GM18498 (cell line): ENCODE data around the gene CDH23.

Experiments used
- ATAC-seq: cut with Tn5 transposase; IDR thresholded peaks from one replicate; pipeline ENCODE4 v1.9.1; 2021; ENCODE audit warnings: mild to moderate bottlenecking, moderate library complexity; ENCODE audit not compliant: unreplicated experiment

The CDH23 gene

DNA sequence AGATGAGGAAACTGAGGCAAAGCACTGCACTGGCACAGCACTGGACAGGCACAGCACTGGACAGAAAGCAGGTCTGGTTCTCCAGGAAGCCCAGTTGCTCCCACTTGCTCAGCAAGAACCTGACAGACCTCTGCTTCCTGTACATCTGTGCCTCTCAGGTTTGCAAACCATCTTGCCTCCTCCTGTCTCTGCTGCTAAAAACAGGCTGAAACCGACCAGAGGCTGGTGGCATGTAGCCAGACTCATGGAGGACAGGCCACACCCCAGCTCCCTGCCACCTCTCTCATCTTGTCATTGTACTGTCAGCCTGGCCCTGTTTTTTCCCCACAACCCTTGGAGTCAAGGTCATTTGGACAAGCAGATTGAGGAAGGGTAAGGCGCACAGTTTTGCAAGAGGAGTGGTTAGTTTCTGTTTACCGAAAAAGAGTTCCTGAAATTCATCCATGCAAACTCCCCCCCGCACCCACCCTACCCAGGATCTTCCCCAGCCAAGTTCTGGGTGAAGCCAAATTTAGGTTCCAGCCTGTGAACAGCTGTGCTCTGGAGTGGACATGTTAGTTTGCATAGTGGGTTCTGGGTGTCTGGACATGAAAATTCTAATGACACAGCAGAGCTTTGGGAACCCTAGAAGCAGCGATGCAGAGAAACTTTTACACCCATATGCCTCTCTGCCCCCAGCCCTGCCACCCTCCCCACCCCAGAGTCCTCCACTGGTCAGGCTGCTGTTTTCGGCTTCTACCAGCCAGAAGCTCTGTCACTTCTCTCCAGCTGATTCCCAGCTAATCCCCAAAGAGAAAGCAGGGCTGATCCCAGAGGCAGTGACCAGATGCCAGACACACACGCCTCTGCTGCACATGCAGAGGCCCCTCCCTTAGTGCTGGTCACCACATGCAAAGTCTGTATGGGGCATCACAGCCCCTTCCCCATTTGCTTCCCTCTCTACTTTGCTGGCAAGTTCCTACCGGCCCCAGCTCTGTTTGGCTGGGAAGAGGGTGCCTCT, 331.3 kb downstream of the CDH23 start:
- peak; percentile 60 for ATAC-seq

DNA sequence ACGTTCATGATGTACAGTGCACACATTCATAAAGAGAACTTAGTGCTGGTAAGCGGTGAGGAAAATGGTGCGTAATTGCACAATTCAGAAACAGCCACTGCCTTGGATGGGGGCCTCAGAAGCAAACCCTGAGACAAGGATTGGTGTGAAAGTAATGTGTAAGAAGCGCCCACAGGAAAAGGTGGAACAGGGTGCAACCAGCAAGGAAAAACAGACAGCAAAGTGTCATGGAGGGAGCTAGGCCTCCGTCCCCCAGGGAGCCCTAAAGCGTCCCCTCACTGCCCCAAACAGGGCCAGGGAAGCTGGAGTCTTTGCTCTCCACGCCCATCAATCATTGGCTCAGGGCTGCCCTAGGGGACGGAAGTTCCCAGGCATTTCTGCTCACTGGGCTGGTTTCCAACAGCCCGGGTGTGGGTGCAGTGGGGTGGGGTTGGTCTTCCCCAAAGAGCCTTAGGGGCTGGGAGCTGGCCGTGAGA, 332.5 kb downstream of the CDH23 start:
- ATAC-seq, result no peak

DNA sequence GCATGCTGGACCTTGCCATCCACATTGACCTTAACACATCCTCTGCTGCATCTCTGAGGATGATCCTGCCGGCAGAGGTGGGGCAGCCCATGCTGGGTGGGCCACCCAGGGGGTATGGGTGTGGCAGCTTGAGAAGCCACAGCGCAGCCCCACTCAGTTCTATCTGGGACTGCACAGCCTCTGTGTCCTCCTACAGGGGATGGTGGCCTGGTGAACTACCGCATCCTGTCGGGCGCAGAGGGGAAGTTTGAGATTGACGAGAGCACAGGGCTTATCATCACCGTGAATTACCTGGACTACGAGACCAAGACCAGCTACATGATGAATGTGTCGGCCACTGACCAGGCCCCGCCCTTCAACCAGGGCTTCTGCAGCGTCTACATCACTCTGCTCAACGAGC, 335.1 kb downstream of the CDH23 start:
- no peak for ATAC-seq

DNA sequence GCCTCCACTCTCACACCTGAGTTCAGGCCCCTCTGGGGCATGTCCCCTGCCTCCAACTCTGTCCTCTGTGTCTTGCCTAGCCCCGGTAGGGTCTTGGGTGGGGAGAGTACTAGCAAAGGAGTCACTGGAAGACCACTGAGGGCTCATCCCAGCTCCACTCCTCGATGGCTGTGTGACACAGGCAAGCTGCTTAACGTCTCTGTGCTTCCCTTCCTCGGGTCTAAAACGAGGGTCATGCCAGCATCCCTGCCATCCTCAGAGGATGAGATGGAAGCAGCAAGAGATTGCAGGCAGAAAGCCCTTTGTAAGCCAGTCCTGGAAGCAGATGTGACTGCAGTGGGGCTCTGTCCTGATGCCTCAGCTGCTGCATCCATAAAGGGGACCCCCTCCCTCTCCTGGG, 338.1 kb downstream of the CDH23 start:
- ATAC-seq, result no peak

DNA sequence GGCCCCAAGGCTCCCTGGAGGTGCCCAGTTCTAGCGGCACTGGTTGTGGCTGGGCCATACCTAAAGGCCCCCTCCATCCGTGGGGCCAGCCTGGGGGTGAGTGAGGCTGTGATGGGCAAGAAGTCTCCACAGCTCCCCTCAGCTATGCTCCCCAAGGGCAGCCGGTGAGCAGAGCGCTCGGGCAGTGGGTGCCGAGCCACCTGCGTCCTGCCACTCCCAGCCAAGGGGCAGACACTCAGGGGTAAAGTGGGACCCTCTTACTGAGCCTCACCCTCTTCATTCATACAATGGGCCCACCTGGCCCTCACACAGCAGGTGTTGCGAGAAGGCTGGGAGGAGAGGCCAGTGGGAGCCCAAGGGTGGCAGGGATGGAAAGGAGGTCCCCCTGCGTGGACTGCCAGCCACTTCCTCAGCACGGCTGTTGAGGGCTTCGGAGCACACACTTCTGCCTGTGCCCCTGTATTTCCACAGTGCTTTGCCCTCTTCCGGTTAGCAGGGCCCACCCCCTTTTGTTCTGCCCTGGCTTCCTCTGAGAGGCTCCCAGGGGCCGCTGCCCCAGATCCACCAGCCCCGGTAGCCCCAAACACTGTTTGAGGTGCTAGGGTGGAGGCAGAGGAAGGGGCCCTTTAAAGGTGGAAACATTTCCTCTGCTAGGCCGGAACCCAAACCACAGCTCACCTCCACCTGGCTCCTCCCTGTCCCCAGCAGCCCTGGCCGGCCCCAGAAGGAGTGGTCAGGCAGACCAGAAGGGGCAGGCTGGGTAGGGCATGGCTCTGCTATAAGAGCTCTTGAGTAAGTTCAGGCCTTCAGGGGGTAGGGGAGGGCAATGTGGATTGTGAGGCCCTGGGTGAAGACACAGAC, 339.2 kb downstream of the CDH23 start:
- no peak for ATAC-seq

DNA sequence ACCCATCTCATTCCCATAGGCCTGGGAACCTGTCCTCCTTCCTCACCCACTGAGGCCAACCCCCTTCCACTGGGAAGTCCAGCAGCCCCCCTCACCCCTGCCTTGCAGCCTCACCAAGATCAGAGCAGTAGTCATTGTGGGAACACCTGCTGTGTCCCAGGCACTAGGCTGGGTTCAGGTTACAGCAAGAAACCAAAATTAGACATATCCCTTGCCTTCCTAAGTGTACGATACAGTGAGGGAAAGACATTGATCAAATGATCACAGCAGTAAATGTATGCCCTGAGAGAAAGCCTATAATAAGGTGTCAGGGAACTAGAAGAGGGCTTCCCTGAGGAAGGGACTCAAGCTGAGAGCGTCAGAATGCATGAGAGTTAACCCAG, 339.8 kb downstream of the CDH23 start:
- no peak for ATAC-seq

DNA sequence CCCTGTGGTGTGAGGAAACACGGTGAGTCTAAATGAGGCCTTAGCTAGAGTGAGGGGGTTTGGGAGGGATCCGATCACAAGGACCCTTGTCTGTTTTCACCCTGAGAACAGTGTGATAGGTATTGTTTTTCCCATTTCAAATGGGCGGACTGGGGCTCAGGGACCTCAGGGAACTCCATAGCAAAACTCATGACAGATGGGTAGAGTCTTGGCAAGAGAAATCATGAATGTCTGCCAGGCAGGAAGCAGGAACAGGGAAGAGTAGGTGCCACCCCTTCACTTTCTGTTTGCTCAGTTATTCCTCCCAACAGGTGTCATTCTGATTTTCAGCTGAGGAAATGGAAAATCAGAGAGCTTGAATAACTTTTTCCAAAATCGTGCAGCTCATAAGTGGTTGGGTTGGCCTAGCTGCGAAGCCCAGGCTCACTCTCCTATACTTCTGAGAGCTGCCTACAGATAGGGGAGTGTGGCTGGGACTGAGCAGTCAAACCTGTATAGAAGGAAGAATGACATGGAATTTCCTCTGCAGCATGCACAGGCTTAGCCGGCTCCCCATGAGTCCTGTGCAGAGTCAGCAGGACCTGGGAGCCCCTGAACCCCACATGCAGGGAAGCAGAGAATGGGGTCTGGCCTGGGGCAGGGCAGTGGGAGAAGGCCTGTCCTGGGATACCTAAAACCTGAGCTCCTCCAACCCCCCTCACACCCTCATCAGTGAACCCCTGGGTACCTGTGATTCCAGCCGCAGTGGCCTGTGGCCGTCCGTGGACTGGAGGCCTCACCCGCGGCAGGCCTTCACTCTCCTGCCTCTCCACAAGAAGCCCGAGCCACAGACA, 340.5 kb downstream of the CDH23 start:
- no peak for ATAC-seq

DNA sequence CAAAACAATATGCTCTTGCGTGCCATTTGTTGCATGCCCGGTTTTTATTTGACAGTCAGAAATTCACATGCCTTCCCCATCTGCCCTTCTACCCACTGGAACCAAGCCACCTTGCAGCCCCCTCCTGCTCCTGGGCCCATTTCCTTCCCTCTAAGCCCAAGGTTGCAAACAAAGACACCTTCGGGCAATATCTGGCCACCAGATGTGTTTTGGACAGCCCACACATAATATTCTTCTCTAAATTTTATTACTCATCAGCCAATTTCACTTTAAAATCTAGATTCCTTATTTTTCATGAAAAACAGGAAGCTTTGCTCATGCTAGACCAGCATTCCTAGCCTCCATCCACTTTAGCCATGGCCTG, 341.1 kb downstream of the CDH23 start:
- ATAC-seq, result no peak

DNA sequence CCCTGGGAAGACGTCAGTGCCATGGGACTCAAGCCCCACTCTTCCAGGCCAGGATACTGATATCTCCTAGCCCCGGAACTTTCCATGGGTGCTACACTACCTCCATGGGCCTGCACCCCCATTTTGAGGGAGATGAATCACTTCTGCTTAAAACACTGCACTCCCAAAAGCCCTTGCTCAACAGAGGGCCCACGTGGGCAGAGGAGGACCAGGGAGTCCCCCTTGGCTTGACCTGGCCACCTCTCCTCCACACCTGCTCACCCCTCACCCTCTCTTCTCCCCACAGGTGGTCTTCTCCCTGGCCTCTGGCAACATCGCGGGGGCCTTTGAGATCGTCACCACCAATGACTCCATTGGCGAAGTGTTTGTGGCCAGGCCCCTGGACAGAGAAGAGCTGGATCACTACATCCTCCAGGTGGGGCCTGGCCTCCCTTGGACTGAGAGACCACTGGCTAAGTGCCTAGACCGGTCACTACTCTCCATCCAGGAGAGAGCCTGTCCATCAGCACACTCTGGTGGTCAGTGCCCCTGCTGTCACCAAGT, 342.7 kb downstream of the CDH23 start:
- ATAC-seq, result no peak

DNA sequence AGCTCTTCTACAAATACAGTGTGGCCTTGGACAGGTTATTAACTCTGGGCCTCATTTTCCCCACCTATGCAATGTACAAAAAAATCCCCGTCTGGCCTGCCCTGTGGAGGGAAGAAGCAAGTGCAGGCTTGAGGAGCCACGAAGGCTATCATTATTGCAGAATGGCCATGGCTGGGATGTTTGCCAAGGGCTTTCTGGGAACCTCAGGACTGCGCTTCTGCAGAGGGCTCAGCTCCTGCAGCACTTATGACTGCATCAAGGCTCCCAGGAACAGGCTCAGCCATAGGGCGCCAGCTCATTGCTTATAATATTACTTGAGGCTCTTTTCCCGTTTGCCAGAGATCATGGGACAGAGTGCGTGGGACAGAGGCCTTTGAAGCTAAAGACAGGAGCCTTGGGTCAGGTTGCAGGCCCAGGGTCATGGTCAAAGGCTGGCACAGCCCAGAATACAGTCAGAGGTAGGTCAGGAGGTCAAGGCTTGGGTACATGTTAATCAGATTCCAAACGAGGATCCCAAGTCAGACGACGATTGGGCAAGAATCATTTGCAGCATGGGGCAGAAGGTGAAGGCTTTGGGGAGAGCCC, 343.4 kb downstream of the CDH23 start:
- no peak for ATAC-seq

DNA sequence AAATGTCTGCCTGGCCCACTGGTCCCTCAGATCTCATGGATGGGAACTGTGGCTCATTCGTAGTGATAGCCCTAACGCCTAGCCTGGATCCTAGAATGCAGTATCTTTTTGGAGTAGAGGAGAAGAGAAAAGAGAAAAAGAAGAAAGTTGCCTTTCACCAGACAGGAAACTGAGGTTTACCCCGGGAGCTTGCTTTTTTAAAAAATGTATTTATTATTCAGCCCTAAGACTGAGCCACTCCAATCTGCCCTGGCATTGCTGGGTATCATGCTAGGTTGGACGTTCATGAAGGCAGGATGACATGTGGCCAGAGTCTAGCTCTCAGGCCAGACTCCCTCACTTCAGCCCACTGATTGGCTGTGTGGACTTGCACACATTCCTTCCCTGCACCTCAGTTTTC, 344.3 kb downstream of the CDH23 start:
- ATAC-seq, result no peak

DNA sequence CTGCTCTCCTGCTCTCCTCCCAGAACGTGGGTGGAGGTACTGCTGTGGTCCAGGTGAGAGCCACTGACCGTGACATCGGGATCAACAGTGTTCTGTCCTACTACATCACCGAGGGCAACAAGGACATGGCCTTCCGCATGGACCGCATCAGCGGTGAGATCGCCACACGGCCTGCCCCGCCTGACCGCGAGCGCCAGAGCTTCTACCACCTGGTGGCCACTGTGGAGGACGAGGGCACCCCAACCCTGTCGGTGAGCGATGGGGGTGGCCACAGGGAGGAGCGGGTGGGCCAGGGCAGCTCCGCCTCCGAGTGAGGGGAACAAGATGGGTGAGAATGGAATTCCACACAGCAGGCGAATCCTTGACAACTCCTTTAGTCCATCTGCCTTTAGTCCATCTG, 345.0 kb downstream of the CDH23 start:
- no peak for ATAC-seq

DNA sequence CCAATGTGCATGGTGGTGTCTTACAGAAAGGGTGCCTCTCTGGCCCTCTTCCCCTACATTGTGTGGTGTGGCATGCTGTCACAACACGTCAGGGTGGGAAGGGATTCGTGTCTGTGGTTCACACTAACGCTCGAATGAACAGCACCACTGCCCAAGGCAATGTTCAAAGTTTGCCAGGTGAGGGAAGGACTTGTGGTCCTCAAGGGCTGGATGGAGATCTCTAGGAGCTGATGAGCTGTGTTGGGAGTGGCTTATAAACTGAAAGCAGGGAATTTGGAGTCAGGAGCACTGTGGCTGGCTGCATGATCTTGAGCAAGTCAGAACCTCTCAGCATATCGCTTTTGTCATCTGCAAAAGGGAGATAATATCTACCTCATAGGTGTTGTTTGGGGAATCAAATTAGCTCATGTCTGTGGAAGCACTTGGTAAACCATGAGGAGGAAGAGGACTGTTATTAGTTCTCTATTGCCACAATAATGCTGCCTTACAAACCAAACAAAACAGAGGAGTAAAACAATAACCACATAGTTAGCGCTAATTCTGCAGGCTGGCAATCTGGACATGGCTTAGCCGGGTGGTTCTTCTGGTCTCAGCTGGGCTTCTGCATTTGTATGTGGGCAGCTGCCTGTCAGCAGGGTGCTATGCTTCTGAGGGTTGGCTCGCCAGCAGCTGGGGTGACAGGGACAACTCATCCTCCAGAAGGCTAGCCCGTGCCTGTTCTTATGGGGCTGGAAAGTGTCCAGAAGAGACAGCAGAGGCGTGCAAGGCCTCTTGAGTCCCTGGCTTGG, 345.8 kb downstream of the CDH23 start:
- ATAC-seq, result no peak

DNA sequence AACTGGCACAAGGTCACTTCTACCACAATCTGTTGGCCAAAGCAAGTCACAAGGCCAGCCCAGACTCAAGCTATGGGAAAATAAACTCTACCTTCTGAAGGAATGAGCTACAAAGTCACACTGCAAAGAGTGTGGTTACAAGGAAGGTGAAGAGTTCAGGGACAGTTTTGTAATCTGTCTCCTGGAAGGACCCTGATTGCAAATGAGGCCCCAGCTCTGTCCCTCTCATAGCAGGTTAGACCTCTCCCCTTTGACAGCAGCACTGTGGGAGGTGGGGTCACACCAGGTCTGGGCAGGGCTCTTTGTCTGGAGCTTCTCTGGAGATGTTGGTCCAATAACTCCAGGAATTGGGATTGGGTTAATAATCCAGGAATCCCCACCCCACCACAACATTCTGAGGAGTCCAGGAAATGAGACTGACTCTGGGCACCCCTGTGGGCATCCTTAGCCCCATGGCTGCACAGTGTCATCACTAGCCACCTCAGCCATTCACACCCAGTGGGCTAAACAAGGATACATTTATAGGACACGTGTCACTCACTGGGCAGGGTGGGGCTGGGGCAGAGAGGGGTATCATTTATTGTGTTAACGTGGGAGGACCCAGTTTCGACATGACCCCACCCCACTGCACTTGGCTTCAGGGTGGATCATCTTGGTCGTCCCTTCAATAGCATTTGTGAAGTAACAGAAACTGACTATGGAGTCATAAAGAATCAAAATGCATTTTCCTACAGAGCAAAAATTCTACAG, 346.5 kb downstream of the CDH23 start:
- ATAC-seq, result no peak

DNA sequence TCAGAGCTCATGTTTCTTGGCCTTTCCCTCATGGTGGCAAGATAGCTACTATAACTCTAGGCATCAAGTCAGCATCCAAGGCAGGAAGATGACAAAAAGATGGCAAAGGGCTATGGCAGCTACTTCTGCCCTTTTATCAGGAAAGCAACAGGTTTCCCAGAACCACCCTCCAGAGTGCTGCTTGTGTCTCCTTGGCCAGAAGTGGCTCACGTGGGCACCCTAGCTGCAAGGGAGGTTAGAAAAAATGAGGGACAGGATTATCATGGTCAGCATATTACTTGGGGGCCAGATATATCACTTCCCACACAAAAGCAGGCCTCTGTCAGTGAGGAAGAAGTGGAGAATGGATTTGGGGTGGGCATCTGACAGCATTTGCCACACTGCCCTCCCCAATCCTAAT, 347.1 kb downstream of the CDH23 start:
- no peak for ATAC-seq

DNA sequence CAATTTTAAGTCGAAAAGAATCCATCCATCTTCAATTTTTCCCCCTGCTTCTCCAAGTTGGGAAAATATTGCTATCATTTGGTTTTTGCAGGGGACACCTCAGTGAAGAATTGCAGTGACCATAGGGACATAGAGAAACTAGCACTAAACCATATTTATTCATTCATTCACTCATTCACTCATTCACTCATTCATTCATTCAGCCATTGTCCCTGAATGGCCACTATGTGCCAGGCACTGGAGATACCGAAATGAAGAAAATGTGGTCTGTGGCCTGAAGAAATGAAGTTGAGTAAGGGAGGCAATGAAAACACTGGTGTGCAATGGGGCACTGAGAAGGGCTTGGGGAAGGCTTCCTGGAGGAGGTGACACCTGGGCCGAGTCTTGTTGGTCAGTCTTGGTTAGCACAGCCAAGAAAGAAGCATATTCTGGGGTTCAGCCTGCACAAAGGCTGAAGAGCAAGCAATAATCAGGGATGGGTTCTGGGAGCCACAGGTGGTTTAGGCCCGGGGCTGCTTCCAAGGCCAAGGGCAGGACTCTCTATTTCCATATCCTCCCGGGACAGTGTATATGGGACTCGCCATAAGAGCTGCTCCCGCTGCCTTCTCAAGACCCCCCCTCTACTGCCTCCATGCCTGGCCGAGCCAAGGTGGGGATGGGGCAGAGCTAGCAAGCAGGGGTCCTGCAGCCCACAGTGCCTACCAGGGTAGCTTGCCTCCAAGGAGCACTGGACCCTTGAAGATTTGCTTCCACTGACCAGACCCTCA, 348.4 kb downstream of the CDH23 start:
- ATAC-seq, result no peak

DNA sequence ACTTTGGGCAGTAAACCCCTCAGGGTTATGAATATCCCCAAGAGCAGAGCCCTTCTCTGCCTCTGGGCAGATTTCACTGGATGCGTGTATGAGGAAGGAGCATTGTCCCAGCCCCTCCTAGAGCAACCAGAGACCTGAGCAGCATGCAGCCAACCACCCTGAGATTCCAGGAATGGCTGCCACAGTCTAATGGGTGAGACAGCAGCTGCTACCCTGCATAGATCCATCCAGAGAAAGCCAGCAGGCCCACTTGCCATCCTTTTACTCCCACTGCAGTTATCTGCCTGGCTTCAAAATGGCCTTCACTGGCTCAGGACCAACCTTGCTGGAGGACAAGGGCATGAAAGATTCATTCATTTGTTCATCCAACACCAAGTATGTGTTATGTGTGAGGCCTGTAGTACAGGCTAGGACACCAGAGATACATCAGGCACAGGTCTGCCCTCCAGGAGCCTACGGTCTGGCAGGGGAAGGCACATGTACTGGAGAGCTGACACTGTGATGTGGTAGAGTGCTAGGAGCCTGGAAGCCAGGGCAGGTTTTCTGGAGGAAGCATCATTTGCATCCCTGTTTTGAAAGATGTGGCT, 349.0 kb downstream of the CDH23 start:
- no peak for ATAC-seq
